ENCODE measurements around the gene CEBPA.

Gene CEBPA

GRCh38 chr19:33346665-33347064 is 44.3 kb upstream of the CEBPA start:
- DNase-seq = no peak
- Histone ChIP-seq H3K36me3 (no peaks in the 10 kb centered on the region), H3K4me1 (no peaks in the 10 kb centered on the region), H3K9me3 (no peaks in the 10 kb centered on the region), H3K27me3 (peaks cover 13% of the 10 kb centered on the region; the same call in 1 of the 2 replicates), H3K4me3 (ENCODE audit: low read depth, low read length) (no peak overlapping the region)
- TF ChIP-seq, protein P1, sequence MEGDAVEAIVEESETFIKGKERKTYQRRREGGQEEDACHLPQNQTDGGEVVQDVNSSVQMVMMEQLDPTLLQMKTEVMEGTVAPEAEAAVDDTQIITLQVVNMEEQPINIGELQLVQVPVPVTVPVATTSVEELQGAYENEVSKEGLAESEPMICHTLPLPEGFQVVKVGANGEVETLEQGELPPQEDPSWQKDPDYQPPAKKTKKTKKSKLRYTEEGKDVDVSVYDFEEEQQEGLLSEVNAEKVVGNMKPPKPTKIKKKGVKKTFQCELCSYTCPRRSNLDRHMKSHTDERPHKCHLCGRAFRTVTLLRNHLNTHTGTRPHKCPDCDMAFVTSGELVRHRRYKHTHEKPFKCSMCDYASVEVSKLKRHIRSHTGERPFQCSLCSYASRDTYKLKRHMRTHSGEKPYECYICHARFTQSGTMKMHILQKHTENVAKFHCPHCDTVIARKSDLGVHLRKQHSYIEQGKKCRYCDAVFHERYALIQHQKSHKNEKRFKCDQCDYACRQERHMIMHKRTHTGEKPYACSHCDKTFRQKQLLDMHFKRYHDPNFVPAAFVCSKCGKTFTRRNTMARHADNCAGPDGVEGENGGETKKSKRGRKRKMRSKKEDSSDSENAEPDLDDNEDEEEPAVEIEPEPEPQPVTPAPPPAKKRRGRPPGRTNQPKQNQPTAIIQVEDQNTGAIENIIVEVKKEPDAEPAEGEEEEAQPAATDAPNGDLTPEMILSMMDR (IDR thresholded peaks at IDR 0.05; ENCODE audit: low read depth, low read length) = no peak

DNA sequence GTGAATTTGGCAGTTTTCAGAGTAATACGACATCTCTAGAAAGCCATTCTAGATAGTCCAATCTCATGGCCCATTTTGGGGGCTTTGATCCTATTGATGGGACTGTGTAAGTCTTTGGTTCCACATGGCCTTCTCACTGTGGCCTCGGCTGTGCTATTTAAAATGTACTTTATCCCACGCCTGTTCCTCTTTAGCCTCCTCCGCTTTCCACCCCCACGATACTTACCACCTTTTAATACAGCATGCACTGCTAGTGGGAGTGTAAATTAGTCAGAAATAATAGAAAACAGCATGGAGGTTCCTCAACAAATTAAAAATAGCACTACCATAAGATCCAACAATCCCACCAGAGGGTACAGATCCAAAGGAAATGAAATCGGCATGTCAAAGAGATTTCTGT is 42.8 kb upstream of the CEBPA start:
- Histone ChIP-seq H3K4me1 (no peaks in the 10 kb centered on the region), H3K27me3 (peaks cover 13% of the 10 kb centered on the region; the same call in 1 of the 2 replicates), H3K36me3 (no peaks in the 10 kb centered on the region), H3K4me3 (ENCODE audit: low read depth, low read length) (no peak overlapping the region), H3K9me3 (no peaks in the 10 kb centered on the region)
- DNase-seq = no peak
- TF ChIP-seq, protein P1 (IDR thresholded peaks at IDR 0.05; ENCODE audit: low read depth, low read length) = no peak

DNA sequence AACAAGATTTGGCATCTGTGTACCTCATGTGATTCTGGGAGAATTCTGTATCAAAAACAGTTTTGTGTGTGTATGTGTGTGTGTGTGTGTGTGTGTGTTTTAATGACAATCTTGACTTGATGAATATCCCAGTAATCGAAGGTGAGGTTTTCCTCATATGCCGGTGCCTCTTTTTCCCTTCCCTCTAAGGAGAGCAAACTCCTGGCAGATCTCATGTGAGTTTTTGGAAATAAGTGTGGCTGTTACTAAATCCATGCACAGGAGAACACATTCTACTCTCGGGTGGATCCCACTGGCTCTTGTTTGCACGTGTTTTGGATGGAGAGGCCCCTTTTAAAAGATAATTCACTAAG is 42.2 kb upstream of the CEBPA start:
- TF ChIP-seq, protein P1 (IDR thresholded peaks at IDR 0.05; ENCODE audit: low read depth, low read length) = no peak
- Histone ChIP-seq H3K4me3 (ENCODE audit: low read depth, low read length) (no peak overlapping the region), H3K36me3 (no peaks in the 10 kb centered on the region), H3K4me1 (no peaks in the 10 kb centered on the region), H3K27me3 (peaks cover 13% of the 10 kb centered on the region; the same call in 1 of the 2 replicates), H3K9me3 (no peaks in the 10 kb centered on the region)
- DNase-seq = no peak

GRCh38 chr19:33343859-33344572 is 41.7 kb upstream of the CEBPA start:
- no peak for DNase-seq
- no peak overlapping the region for H3K4me3 ChIP-seq (ENCODE audit: low read depth, low read length)
- H3K27me3 ChIP-seq = peaks cover 13% of the 10 kb centered on the region; the same call in 1 of the 2 replicates
- no peaks in the 10 kb centered on the region for H3K36me3 ChIP-seq
- TF ChIP-seq, protein P1 (IDR thresholded peaks at IDR 0.05; ENCODE audit: low read depth, low read length) = no peak
- H3K9me3 ChIP-seq = no peaks in the 10 kb centered on the region
- H3K4me1 ChIP-seq = no peaks in the 10 kb centered on the region

- H3K4me3 ChIP-seq (ENCODE audit: low read depth, low read length) = no peak overlapping the region
- TF ChIP-seq, protein P1 (IDR thresholded peaks at IDR 0.05; ENCODE audit: low read depth, low read length) = no peak
- no peaks in the 10 kb centered on the region for H3K9me3 ChIP-seq
- H3K36me3 ChIP-seq = no peaks in the 10 kb centered on the region
- DNase-seq = no peak
- no peaks in the 10 kb centered on the region for H3K4me1 ChIP-seq
- peaks cover 13% of the 10 kb centered on the region; the same call in 1 of the 2 replicates for H3K27me3 ChIP-seq
Measured at GRCh38 chr19:33343301-33343700, 41.0 kb upstream of the CEBPA start.

GRCh38 chr19:33340991-33341390 is 38.7 kb upstream of the CEBPA start:
- TF ChIP-seq, protein P1 (IDR thresholded peaks at IDR 0.05; ENCODE audit: low read depth, low read length) = no peak
- Histone ChIP-seq H3K9me3 (no peaks in the 10 kb centered on the region), H3K4me3 (ENCODE audit: low read depth, low read length) (no peak overlapping the region), H3K4me1 (no peaks in the 10 kb centered on the region), H3K36me3 (no peaks in the 10 kb centered on the region), H3K27me3 (peaks cover 10% of the 10 kb centered on the region; the same call in 1 of the 2 replicates)
- DNase-seq = no peak

Data from BE2C (cell line).